DND-41 (cell line): ENCODE results near the gene RORC.

ENCODE experiments used
- ATAC-seq: fragments of 200-7000 bp; cut with Tn5 transposase; 3 replicates; pipeline ENCODE4 v1.9.1; 2021; ENCODE audit warnings: low read depth; ENCODE audit not compliant: insufficient read depth
- DNase-seq: peaks from one replicate; pipeline ENCODE4 v3.0.0-alpha.2; 2020
- H2AFZ ChIP-seq: 2 replicates; pipeline ENCODE4 v1.6.0; 2012; ENCODE audit warnings: low read depth, low read length
- H3K27ac ChIP-seq: 2 replicates; pipeline ENCODE4 v1.5.1; 2012; ENCODE audit warnings: low read length, inconsistent platforms
- H3K27me3 ChIP-seq: fragments of 200-600 bp; sonication (generic); 2 replicates; pipeline ENCODE4 v1.6.0; 2012; ENCODE audit warnings: low read length, mild to moderate bottlenecking, inconsistent platforms; ENCODE audit not compliant: insufficient read depth, poor library complexity
- H3K36me3 ChIP-seq: 2 replicates; pipeline ENCODE4 v1.5.1; 2012; ENCODE audit warnings: low read length, inconsistent platforms; ENCODE audit not compliant: insufficient read depth
- H3K4me1 ChIP-seq: 2 replicates; pipeline ENCODE4 v1.5.1; 2012; ENCODE audit warnings: mild to moderate bottlenecking, low read length; ENCODE audit not compliant: insufficient read depth
- H3K4me2 ChIP-seq: 2 replicates; pipeline ENCODE4 v1.6.0; 2012; ENCODE audit warnings: mild to moderate bottlenecking, moderate library complexity, low read length, inconsistent platforms; ENCODE audit not compliant: insufficient read depth
- H3K4me3 ChIP-seq, 2 experiments: fragments of 200-600 bp in 1 of 2; shearing (Covaris generic) in 1 of 2; 2 replicates each; pipeline ENCODE4 v1.5.1; 2012 to 2016; ENCODE audit warnings: inconsistent platforms in 2 of 2, low read length in 2 of 2, mild to moderate bottlenecking in 2 of 2, low read depth in 1 of 2, moderate library complexity in 1 of 2
- H3K79me2 ChIP-seq: 2 replicates; pipeline ENCODE4 v1.6.0; 2012; ENCODE audit warnings: low read length, inconsistent platforms; ENCODE audit not compliant: insufficient read depth
- H3K9ac ChIP-seq: 2 replicates; pipeline ENCODE4 v1.6.0; 2012; ENCODE audit warnings: low read depth, mild to moderate bottlenecking, inconsistent platforms, low read length, moderate library complexity
- H3K9me3 ChIP-seq: 2 replicates; pipeline ENCODE4 v1.5.1; 2012; ENCODE audit warnings: low read length, moderate library complexity, mild to moderate bottlenecking, inconsistent platforms; ENCODE audit not compliant: insufficient read depth, severe bottlenecking
- H4K20me1 ChIP-seq: 2 replicates; pipeline ENCODE4 v1.6.0; 2012; ENCODE audit warnings: low read length; ENCODE audit not compliant: insufficient read depth
- EZH2 ChIP-seq: IDR thresholded peaks from 3 replicates; pipeline ENCODE4 v1.6.1; 2012; ENCODE audit warnings: borderline replicate concordance, low read depth, mild to moderate bottlenecking, moderate library complexity, low read length, inconsistent platforms; ENCODE audit not compliant: severe bottlenecking
- TF ChIP-seq, protein P1 (sequence below): IDR thresholded peaks from 2 replicates; pipeline ENCODE4 v1.5.1; 2012; ENCODE audit warnings: borderline replicate concordance, low read length, moderate library complexity, mild to moderate bottlenecking; ENCODE audit not compliant: poor library complexity, severe bottlenecking; ENCODE audit errors: extremely low read depth

Gene RORC

GRCh38 chr1:151868486-151868885, 36.9 kb upstream of the RORC start:
- Histone ChIP-seq H3K4me2 (no peak overlapping the region), H3K4me1 (no peaks in the 10 kb centered on the region), H3K79me2 (no peaks in the 10 kb centered on the region), H4K20me1 (no peaks in the 10 kb centered on the region), H3K9me3 (no peaks in the 10 kb centered on the region), H2AFZ (no peak overlapping the region), H3K9ac (no peak overlapping the region), H3K36me3 (no peaks in the 10 kb centered on the region), H3K27me3 (peaks cover 5% of the 10 kb centered on the region), H3K4me3 (no peak overlapping the region), H3K27ac (no peak overlapping the region)
- no peak for TF ChIP-seq EZH2
- TF ChIP-seq, protein P1, sequence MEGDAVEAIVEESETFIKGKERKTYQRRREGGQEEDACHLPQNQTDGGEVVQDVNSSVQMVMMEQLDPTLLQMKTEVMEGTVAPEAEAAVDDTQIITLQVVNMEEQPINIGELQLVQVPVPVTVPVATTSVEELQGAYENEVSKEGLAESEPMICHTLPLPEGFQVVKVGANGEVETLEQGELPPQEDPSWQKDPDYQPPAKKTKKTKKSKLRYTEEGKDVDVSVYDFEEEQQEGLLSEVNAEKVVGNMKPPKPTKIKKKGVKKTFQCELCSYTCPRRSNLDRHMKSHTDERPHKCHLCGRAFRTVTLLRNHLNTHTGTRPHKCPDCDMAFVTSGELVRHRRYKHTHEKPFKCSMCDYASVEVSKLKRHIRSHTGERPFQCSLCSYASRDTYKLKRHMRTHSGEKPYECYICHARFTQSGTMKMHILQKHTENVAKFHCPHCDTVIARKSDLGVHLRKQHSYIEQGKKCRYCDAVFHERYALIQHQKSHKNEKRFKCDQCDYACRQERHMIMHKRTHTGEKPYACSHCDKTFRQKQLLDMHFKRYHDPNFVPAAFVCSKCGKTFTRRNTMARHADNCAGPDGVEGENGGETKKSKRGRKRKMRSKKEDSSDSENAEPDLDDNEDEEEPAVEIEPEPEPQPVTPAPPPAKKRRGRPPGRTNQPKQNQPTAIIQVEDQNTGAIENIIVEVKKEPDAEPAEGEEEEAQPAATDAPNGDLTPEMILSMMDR, result no peak
- DNase-seq (no peak), ATAC-seq (no peak)

- Histone ChIP-seq H3K79me2 (no peaks in the 10 kb centered on the region), H3K27ac (no peak overlapping the region), H3K4me1 (no peaks in the 10 kb centered on the region), H3K9me3 (no peaks in the 10 kb centered on the region), H3K4me3 (no peak overlapping the region), H3K27me3 (peaks cover 5% of the 10 kb centered on the region), H3K36me3 (no peaks in the 10 kb centered on the region), H2AFZ (no peak overlapping the region), H4K20me1 (no peaks in the 10 kb centered on the region), H3K9ac (no peak overlapping the region), H3K4me2 (no peak overlapping the region)
- TF ChIP-seq EZH2, result no peak
- TF ChIP-seq, protein P1, result no peak
- DNase-seq, result no peak
- no peak for ATAC-seq
Observed at GRCh38 chr1:151867765-151868411, 36.3 kb upstream of the RORC start.

DNA sequence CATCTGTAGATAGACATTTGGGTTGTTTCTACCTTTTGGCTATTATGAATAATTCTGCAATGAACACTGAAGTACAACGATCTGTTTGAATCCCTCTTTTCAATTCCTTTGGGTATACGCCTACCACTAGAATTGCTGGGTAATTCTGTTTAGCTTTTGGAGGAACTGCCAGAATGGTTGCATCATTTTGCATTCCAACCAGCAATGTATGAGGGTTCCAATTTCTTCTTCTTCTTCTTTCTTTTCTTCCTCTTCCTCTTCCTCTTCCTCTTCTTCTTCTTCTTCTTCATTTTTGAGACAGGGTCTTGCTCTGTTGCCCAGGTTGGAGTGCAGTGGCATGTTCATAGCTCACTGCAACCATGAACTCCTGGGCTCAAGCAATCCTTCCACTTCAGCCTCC, 35.7 kb upstream of the RORC start:
- no peaks in the 10 kb centered on the region for H4K20me1 ChIP-seq
- peaks cover 8% of the 10 kb centered on the region for H3K27me3 ChIP-seq
- ATAC-seq (no peak), DNase-seq (no peak)
- TF ChIP-seq, protein P1, result no peak
- TF ChIP-seq EZH2, result no peak
- no peaks in the 10 kb centered on the region for H3K79me2 ChIP-seq
- H3K4me3 ChIP-seq, result no peak overlapping the region
- no peak overlapping the region for H3K4me2 ChIP-seq
- H3K27ac ChIP-seq, result no peak overlapping the region
- no peaks in the 10 kb centered on the region for H3K4me1 ChIP-seq
- H3K9me3 ChIP-seq, result no peaks in the 10 kb centered on the region
- no peak overlapping the region for H2AFZ ChIP-seq
- H3K9ac ChIP-seq, result no peak overlapping the region
- H3K36me3 ChIP-seq, result no peaks in the 10 kb centered on the region

- Histone ChIP-seq H3K79me2 (no peaks in the 10 kb centered on the region), H3K9ac (no peak overlapping the region), H3K9me3 (no peaks in the 10 kb centered on the region), H3K4me2 (no peak overlapping the region), H2AFZ (no peak overlapping the region), H3K36me3 (no peaks in the 10 kb centered on the region), H3K27ac (no peak overlapping the region), H4K20me1 (no peaks in the 10 kb centered on the region), H3K27me3 (peaks cover 4% of the 10 kb centered on the region), H3K4me1 (no peaks in the 10 kb centered on the region), H3K4me3 (no peak overlapping the region)
- no peak for TF ChIP-seq EZH2
- TF ChIP-seq, protein P1, result no peak
- DNase-seq (no peak), ATAC-seq (no peak)
Observed at GRCh38 chr1:151864411-151864810, 32.8 kb upstream of the RORC start.
